H9 (cell line): ENCODE data around the gene MRPL43. TPM values are rescaled to one million over a fixed set of nuclear protein-coding genes. Genes with fewer than 3 reads are reported as not detected.

Experiments used
- DNase-seq: peaks from one replicate; pipeline ENCODE4 v3.0.0-alpha.2; 2017
- H2AFZ ChIP-seq: one replicate; pipeline ENCODE4 v1.6.1; 2013; ENCODE audit warnings: mild to moderate bottlenecking, low read length, control low read depth, moderate library complexity
- H2AK5ac ChIP-seq: 2 replicates; pipeline ENCODE4 v1.6.1; 2013; ENCODE audit warnings: low read length, control low read depth, mixed read lengths; ENCODE audit not compliant: insufficient read length
- H2BK120ac ChIP-seq: one replicate; pipeline ENCODE4 v1.6.1; 2013; ENCODE audit warnings: low read depth, mild to moderate bottlenecking, low read length, control low read depth, inconsistent platforms; ENCODE audit not compliant: poor library complexity, severe bottlenecking
- H2BK12ac ChIP-seq: 2 replicates; pipeline ENCODE4 v1.6.1; 2013; ENCODE audit warnings: low read length, control low read depth, mixed read lengths, low read depth; ENCODE audit not compliant: insufficient read length
- H2BK15ac ChIP-seq: 2 replicates; pipeline ENCODE4 v1.6.1; 2013; ENCODE audit warnings: low read depth, low read length, control low read depth
- H2BK20ac ChIP-seq: one replicate; pipeline ENCODE4 v1.6.1; 2013; ENCODE audit warnings: low read depth, mild to moderate bottlenecking, low read length, control low read depth, inconsistent platforms; ENCODE audit not compliant: poor library complexity, severe bottlenecking
- H2BK5ac ChIP-seq: 2 replicates; pipeline ENCODE4 v1.6.1; 2013; ENCODE audit warnings: low read length, control low read depth, mixed read lengths; ENCODE audit not compliant: insufficient read length
- H3K14ac ChIP-seq: 2 replicates; pipeline ENCODE4 v1.6.1; 2013; ENCODE audit warnings: low read length, control low read depth; ENCODE audit not compliant: insufficient read depth
- H3K18ac ChIP-seq: 2 replicates; pipeline ENCODE4 v1.6.1; 2013; ENCODE audit warnings: low read depth, mild to moderate bottlenecking, mixed read lengths, low read length, control low read depth; ENCODE audit not compliant: insufficient read length
- H3K23ac ChIP-seq: 2 replicates; pipeline ENCODE4 v1.6.1; 2013; ENCODE audit warnings: low read length, control low read depth, mixed read lengths, low read depth; ENCODE audit not compliant: insufficient read length
- H3K23me2 ChIP-seq: 2 replicates; pipeline ENCODE4 v1.6.1; 2013; ENCODE audit warnings: low read depth, mild to moderate bottlenecking, mixed read lengths, low read length, control low read depth; ENCODE audit not compliant: insufficient read length, poor library complexity, severe bottlenecking
- H3K27ac ChIP-seq: 2 replicates; pipeline ENCODE4 v1.5.1; 2013; ENCODE audit warnings: low read length, control low read depth, mixed read lengths, low read depth; ENCODE audit not compliant: insufficient read length
- H3K27me3 ChIP-seq: 2 replicates; pipeline ENCODE4 v1.6.1; 2013; ENCODE audit warnings: low read length, control low read depth, inconsistent platforms; ENCODE audit not compliant: insufficient read depth
- H3K4ac ChIP-seq: 2 replicates; pipeline ENCODE4 v1.6.1; 2013; ENCODE audit warnings: low read depth, mild to moderate bottlenecking, control low read depth, inconsistent platforms, low read length, moderate library complexity
- H3K4me1 ChIP-seq: 2 replicates; pipeline ENCODE4 v1.6.1; 2013; ENCODE audit warnings: low read length, control low read depth, inconsistent platforms; ENCODE audit not compliant: insufficient read depth
- H3K4me2 ChIP-seq: 2 replicates; pipeline ENCODE4 v1.6.1; 2013; ENCODE audit warnings: low read length, control low read depth, mixed read lengths; ENCODE audit not compliant: insufficient read length, insufficient read depth
- H3K56ac ChIP-seq: 2 replicates; pipeline ENCODE4 v1.6.1; 2013; ENCODE audit warnings: low read depth, mild to moderate bottlenecking, mixed read lengths, low read length, control low read depth; ENCODE audit not compliant: insufficient read length
- H3K79me1 ChIP-seq: 2 replicates; pipeline ENCODE4 v1.6.1; 2013; ENCODE audit warnings: low read depth, mild to moderate bottlenecking, moderate library complexity, low read length, control low read depth, inconsistent platforms; ENCODE audit not compliant: insufficient read depth, poor library complexity, severe bottlenecking
- H3K79me2 ChIP-seq: 2 replicates; pipeline ENCODE4 v1.6.1; 2013; ENCODE audit warnings: low read length, control low read depth, inconsistent platforms; ENCODE audit not compliant: insufficient read depth
- H3K9ac ChIP-seq: 2 replicates; pipeline ENCODE4 v1.6.1; 2013; ENCODE audit warnings: low read length, control low read depth, mixed read lengths; ENCODE audit not compliant: insufficient read length; ENCODE audit errors: extremely low read depth
- H3K9me3 ChIP-seq: one replicate; pipeline ENCODE4 v1.6.1; 2013; ENCODE audit warnings: low read depth, low read length, inconsistent platforms; ENCODE audit not compliant: control insufficient read depth
- H3T11ph ChIP-seq: one replicate; pipeline ENCODE4 v1.6.1; 2013; ENCODE audit warnings: mild to moderate bottlenecking, low read length, control low read depth, inconsistent platforms
- H4K20me1 ChIP-seq: one replicate; pipeline ENCODE4 v1.6.1; 2013; ENCODE audit not compliant: control insufficient read depth, insufficient read length, insufficient read depth
- H4K5ac ChIP-seq: 2 replicates; pipeline ENCODE4 v1.6.1; 2013; ENCODE audit warnings: low read depth, mild to moderate bottlenecking, mixed read lengths, low read length, control low read depth; ENCODE audit not compliant: insufficient read length
- H4K8ac ChIP-seq: replicated peaks from 2 replicates; pipeline ENCODE4 v1.6.1; 2013; ENCODE audit warnings: low read length, control low read depth, mixed read lengths, low read depth; ENCODE audit not compliant: insufficient read length
- H4K91ac ChIP-seq: 2 replicates; pipeline ENCODE4 v1.6.1; 2013; ENCODE audit warnings: low read depth, mild to moderate bottlenecking, moderate library complexity, mixed read lengths, low read length, control low read depth; ENCODE audit not compliant: insufficient read length
- H3K27ac Mint-ChIP-seq, 3 experiments: 2 replicates in 2 of 3; 3 replicates in 1 of 3; pipeline ENCODE4 v1.8.0; 2020 to 2021; ENCODE audit warnings: mixed read lengths in 3 of 3, mild to moderate bottlenecking in 1 of 3, moderate library complexity in 1 of 3
- H3K27me3 Mint-ChIP-seq: 2 replicates; pipeline ENCODE4 v1.8.0; 2021; ENCODE audit warnings: low read depth, mild to moderate bottlenecking, moderate library complexity, mixed read lengths
- H3K36me3 Mint-ChIP-seq, 3 experiments: 2 replicates in 2 of 3; 3 replicates in 1 of 3; pipeline ENCODE4 v1.8.0; 2020 to 2021; ENCODE audit warnings: low read depth in 3 of 3, mixed read lengths in 3 of 3; ENCODE audit not compliant: insufficient read depth in 1 of 3
- H3K4me1 Mint-ChIP-seq, 2 experiments: 2 replicates each; pipeline ENCODE4 v1.8.0; 2020; ENCODE audit warnings: mixed read lengths in 2 of 2
- H3K4me3 Mint-ChIP-seq, 2 experiments: 2 replicates in 1 of 2; 3 replicates in 1 of 2; pipeline ENCODE4 v1.8.0; 2020 to 2021; ENCODE audit warnings: mild to moderate bottlenecking in 2 of 2, mixed read lengths in 2 of 2, moderate library complexity in 1 of 2
- H3K9me3 Mint-ChIP-seq, 2 experiments: 2 replicates in 1 of 2; 3 replicates in 1 of 2; pipeline ENCODE4 v1.8.0; 2020; ENCODE audit warnings: mild to moderate bottlenecking in 2 of 2, mixed read lengths in 2 of 2, moderate library complexity in 1 of 2
- WGBS: extraction: QIAGEN DNeasy Blood & Tissue Kit; methylation state at CpG from one replicate; pipeline ENCODE4 v1.1.7; 2013; ENCODE audit warnings: missing lambda C conversion rate, low lambda C conversion rate, mixed read lengths; ENCODE audit not compliant: insufficient read length; ENCODE audit errors: extremely low coverage; 5-methylcytosine and 5-hydroxymethylcytosine counted together
- total RNA-seq: library from RNA; stranded (reverse); gene quantifications from 2 replicates; pipeline ENCODE4 v1.2.1, GENCODE V29; 2021
- TF ChIP-seq, protein P1 (sequence below): fragments of 200-600 bp; sonication (generic); conservative IDR thresholded peaks from 3 replicates; pipeline ENCODE4 v1.8.0; 2021; ENCODE audit warnings: antibody characterized with exemption, mild to moderate bottlenecking

Gene MRPL43
- total RNA-seq, 1 experiment from 2014 or later: 70.3 TPM

- Histone ChIP-seq H3K14ac (no peak overlapping the region), H3K23me2 (peaks cover 8% of the 10 kb centered on the region), H2BK12ac (no peak overlapping the region), H3K4me2 (no peak overlapping the region), H3K56ac (no peak overlapping the region), H2BK20ac (no peak overlapping the region), H2BK5ac (no peak overlapping the region), H3T11ph (no peak overlapping the region), H4K20me1 (no peaks in the 10 kb centered on the region), H3K4ac (no peak overlapping the region), H3K23ac (no peak overlapping the region), H3K27me3 (no peaks in the 10 kb centered on the region), H4K5ac (no peak overlapping the region), H2AFZ (no peak overlapping the region), H2BK120ac (no peak overlapping the region), H2BK15ac (no peak overlapping the region), H3K9me3 (no peaks in the 10 kb centered on the region), H3K27ac (no peak overlapping the region), H4K8ac (no peak overlapping the region), H3K18ac (no peak overlapping the region), H3K79me2 (peaks cover 17% of the 10 kb centered on the region; the same call in 1 of the 2 replicates), H4K91ac (no peak overlapping the region), H3K79me1 (peaks cover 14% of the 10 kb centered on the region), H2AK5ac (no peak overlapping the region), H3K9ac (no peak overlapping the region), H3K4me1 (no peaks in the 10 kb centered on the region; the same call in 1 of the 2 replicates)
- Mint-ChIP-seq H3K4me1 (peaks cover 9 to 16% of the 10 kb centered on the region in 2 experiments), H3K4me3 (peak overlapping the region; percentile 96 to 98), H3K27ac (no peak overlapping the region), H3K36me3 (peaks cover 38 to 56% (median 53%) of the 10 kb centered on the region in 3 experiments; a peak in 6 of 7 replicates), H3K9me3 (peaks cover 0 to 2% of the 10 kb centered on the region in 2 experiments; a peak in 3 of 5 replicates), H3K27me3 (no peaks in the 10 kb centered on the region)
- DNase-seq: no peak
- WGBS: no CpG with 5 or more reads among the region's 21 CpGs
- TF ChIP-seq, protein P1, sequence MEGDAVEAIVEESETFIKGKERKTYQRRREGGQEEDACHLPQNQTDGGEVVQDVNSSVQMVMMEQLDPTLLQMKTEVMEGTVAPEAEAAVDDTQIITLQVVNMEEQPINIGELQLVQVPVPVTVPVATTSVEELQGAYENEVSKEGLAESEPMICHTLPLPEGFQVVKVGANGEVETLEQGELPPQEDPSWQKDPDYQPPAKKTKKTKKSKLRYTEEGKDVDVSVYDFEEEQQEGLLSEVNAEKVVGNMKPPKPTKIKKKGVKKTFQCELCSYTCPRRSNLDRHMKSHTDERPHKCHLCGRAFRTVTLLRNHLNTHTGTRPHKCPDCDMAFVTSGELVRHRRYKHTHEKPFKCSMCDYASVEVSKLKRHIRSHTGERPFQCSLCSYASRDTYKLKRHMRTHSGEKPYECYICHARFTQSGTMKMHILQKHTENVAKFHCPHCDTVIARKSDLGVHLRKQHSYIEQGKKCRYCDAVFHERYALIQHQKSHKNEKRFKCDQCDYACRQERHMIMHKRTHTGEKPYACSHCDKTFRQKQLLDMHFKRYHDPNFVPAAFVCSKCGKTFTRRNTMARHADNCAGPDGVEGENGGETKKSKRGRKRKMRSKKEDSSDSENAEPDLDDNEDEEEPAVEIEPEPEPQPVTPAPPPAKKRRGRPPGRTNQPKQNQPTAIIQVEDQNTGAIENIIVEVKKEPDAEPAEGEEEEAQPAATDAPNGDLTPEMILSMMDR: no peak
Observed at GRCh38 chr10:100989088-100989487, 1.8 kb upstream of the MRPL43 start.
